Mesothelial cell of epicardium (in vitro differentiated cells): ENCODE data around the gene TADA3. TPM values are rescaled to one million over a fixed set of nuclear protein-coding genes. Genes with fewer than 3 reads are reported as not detected.
A peak's percentile ranks its signal among the peaks of the same experiment; 100 is the strongest.

Experiments
- DNase-seq, 2 experiments: peaks; one replicate each; pipeline ENCODE4 v3.0.0; 2021; ENCODE audit warnings: low spot score in 2 of 2; ENCODE audit not compliant: unreplicated experiment in 2 of 2
- H3K27ac Mint-ChIP-seq: 2 replicates; pipeline ENCODE4 v1.8.0; 2021; ENCODE audit warnings: mixed read lengths
- H3K27me3 Mint-ChIP-seq: 2 replicates; pipeline ENCODE4 v1.8.0; 2021; ENCODE audit warnings: low read depth, mixed read lengths
- H3K36me3 Mint-ChIP-seq: 2 replicates; pipeline ENCODE4 v1.8.0; 2021; ENCODE audit warnings: mixed read lengths
- H3K4me1 Mint-ChIP-seq: 2 replicates; pipeline ENCODE4 v1.8.0; 2021; ENCODE audit warnings: mixed read lengths
- H3K4me3 Mint-ChIP-seq: 2 replicates; pipeline ENCODE4 v1.8.0; 2021; ENCODE audit warnings: mild to moderate bottlenecking, moderate library complexity, mixed read lengths
- H3K9me3 Mint-ChIP-seq: 2 replicates; pipeline ENCODE4 v1.8.0; 2021; ENCODE audit warnings: mixed read lengths
- CTCF ChIP-seq: fragments of 200-600 bp; sonication (generic); IDR thresholded peaks from one replicate; pipeline ENCODE4 v1.5.0; 2021; ENCODE audit warnings: antibody characterized with exemption; ENCODE audit not compliant: unreplicated experiment
- total RNA-seq: library from RNA; stranded (reverse); gene quantifications from 3 replicates; pipeline ENCODE4 v1.2.1, GENCODE V29; 2021

TADA3 gene
- total RNA-seq, 1 donor from 2014 or later: 67.2 TPM

DNA sequence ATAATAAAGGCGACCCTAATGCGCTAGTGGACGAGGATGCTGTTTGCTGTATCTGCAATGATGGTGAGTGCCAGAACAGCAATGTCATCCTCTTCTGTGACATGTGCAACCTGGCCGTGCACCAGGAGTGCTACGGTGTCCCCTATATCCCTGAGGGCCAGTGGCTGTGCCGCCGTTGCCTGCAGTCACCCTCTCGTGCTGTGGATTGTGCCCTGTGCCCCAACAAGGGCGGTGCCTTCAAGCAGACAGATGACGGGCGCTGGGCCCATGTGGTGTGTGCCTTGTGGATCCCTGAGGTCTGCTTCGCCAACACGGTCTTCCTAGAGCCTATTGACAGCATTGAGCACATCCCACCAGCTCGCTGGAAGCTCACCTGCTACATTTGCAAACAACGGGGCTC is 53.1 kb downstream of the TADA3 start:
- no peaks in the 10 kb centered on the region for H3K4me1 Mint-ChIP-seq
- H3K9me3 Mint-ChIP-seq: no peaks in the 10 kb centered on the region
- no peak overlapping the region for H3K27ac Mint-ChIP-seq
- H3K4me3 Mint-ChIP-seq: no peak overlapping the region
- DNase-seq: no peak
- no peak for TF ChIP-seq CTCF
- no peaks in the 10 kb centered on the region for H3K27me3 Mint-ChIP-seq
- H3K36me3 Mint-ChIP-seq: peaks cover 34% of the 10 kb centered on the region

GRCh38 chr3:9736831-9737230 is 55.4 kb downstream of the TADA3 start:
- no peak overlapping the region for H3K27ac Mint-ChIP-seq
- H3K9me3 Mint-ChIP-seq: no peaks in the 10 kb centered on the region
- TF ChIP-seq CTCF: no peak
- no peaks in the 10 kb centered on the region for H3K27me3 Mint-ChIP-seq
- no peak for DNase-seq
- H3K4me3 Mint-ChIP-seq: no peak overlapping the region
- peaks cover 28% of the 10 kb centered on the region for H3K36me3 Mint-ChIP-seq
- peaks cover 17% of the 10 kb centered on the region for H3K4me1 Mint-ChIP-seq

DNA sequence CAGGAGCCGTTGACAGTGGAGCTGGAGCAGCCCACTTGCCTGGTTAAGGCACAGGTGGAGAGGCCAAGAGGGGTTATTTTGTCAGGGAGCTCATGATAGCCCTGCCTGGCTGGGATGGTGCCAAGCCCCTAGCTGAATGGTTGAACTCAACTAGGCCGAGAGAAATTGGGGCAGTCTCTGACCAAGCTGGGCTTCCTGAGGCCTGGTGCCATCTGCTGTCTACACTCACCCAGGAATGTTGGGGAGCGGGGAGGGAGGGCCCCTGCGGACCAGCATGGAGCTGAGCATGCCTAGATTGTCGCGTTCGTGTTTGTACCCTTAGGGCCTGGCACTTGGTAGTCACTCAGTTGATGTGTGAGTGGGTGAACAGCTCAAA is 59.5 kb downstream of the TADA3 start:
- no peak for DNase-seq
- H3K4me3 Mint-ChIP-seq: peak overlapping the region; percentile 94

GRCh38 chr3:9732080-9732739 is 60.1 kb downstream of the TADA3 start:
- no peak for TF ChIP-seq CTCF
- Mint-ChIP-seq H3K36me3 (peaks cover 17% of the 10 kb centered on the region), H3K4me1 (peaks cover 27% of the 10 kb centered on the region), H3K27me3 (peaks cover 5% of the 10 kb centered on the region), H3K4me3 (peak overlapping the region; percentile 94), H3K9me3 (no peaks in the 10 kb centered on the region), H3K27ac (peak overlapping the region; percentile 86)
- peak in 1 of 2 experiments; percentile 53 for DNase-seq

More for the DNA sequence above, 59.5 kb downstream of the TADA3 start:
- H3K9me3 Mint-ChIP-seq: no peaks in the 10 kb centered on the region
- H3K4me1 Mint-ChIP-seq: peaks cover 23% of the 10 kb centered on the region
- peak overlapping the region; percentile 86 for H3K27ac Mint-ChIP-seq
- peaks cover 17% of the 10 kb centered on the region for H3K36me3 Mint-ChIP-seq
- no peak for TF ChIP-seq CTCF
- no peaks in the 10 kb centered on the region for H3K27me3 Mint-ChIP-seq

DNA sequence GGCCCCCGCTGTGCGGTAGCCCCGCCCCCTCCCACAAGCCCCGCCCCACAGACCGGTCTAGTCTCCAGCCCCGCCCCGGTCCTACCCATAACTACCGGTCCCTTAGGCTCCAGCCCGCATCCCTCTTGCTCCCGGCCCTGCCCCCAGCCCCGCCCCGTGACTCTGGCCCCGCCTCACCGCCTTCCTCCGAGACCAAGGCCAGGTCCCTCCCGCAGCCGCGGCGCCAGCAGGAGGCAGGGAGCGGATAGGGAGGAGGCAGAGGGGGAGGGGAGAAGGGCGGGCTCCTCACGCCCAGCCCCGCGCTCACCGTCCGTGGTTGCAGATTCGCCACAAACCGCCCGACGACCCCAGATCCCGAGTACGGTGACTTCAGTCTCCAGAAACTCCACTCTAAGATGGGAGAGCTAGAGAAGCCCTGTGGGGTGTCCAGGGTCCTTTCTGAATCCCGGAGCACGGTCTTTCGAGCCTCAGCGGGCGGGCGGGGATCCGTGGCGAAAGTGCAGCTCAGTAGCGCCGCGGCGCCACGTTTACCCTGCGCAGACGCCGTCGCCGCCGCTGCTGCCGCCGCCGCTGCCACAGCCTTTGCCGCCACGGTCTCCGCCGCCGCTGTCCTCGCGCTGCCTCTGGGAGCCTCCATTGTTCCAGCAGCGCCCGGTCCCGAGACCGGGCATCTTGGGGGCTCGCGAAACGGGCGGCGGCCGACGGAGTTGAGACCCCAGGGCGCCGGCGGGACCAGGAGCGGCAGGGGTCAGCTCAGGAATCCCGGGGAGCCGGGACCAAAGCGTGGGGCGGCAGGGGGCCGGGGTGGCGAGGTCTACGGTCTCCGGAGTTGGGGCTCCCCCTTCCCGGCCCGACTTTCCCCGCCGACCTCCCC is 60.8 kb downstream of the TADA3 start, which contains the start of gene BRPF1:
TSS of gene BRPF1 (plus strand) at position 530 of the 874 bp plus-strand sequence. CDS start 2,406 bp downstream, outside the sequence.
- H3K27me3 Mint-ChIP-seq: peaks cover 9% of the 10 kb centered on the region
- H3K36me3 Mint-ChIP-seq: peaks cover 13% of the 10 kb centered on the region
- H3K4me1 Mint-ChIP-seq: peaks cover 27% of the 10 kb centered on the region
- no peaks in the 10 kb centered on the region for H3K9me3 Mint-ChIP-seq
- H3K27ac Mint-ChIP-seq: peak within 1 kb of the TSS; percentile 98
- DNase-seq: peak; percentile 98 to 100
- TF ChIP-seq CTCF: no peak
- H3K4me3 Mint-ChIP-seq: peak within 1 kb of the TSS; percentile 94
